AG08396 (cell line): ENCODE data around the gene KRT73.

Experiments used
- DNase-seq: peaks from one replicate; pipeline ENCODE4 v3.0.0; 2012; ENCODE audit warnings: low spot score, mixed read lengths

The KRT73 gene

DNA sequence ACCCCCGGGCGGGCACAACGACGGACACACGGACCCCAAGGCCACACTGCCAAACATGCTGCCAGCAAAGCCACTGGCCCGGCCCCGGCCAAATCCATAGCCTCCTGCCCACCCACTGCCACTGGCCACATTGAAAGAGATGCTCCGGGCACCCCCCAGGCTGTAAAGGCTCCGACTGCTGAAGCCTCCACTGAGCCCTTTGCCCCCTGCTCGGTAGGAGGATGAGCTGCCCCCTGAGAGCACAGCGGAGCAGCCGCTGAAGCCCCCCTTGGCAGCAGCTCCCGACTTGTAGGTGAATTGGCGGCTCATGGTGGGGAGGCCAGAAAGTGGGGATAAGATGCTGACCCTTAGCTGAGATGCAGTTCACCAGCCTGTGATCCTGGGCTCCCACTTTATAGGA is at the start of gene KRT73:
Gene KRT73, minus strand, starts transcription at position 344 of the 400 bp plus-strand sequence. Its CDS starts 35 bp downstream, at position 309.
- DNase-seq: no peak

DNA sequence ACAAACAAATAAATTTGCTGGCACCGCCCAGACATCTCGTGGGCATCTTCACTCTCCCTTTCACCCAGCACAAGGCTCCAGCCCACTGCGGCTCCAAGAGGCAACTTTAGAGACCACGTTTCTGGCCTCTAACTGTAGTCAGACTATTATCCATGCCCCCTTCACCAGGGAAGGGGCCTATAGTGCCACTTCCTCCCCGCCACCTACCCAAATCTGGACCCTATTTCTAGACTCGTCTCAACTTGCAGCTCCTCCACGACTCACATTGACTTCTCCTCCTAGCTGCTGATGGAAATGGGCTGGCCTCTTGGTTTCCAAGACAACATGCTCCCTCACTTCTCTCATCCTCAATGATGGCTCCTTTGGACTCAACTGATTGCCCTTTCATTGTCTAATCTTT is 49.6 kb upstream of the KRT73 start:
- no peak for DNase-seq

GRCh38 chr12:52667509-52667908 is 49.1 kb upstream of the KRT73 start:
- DNase-seq: no peak

GRCh38 chr12:52666471-52666870 is 48.1 kb upstream of the KRT73 start:
- no peak for DNase-seq

- DNase-seq: no peak
Measured at GRCh38 chr12:52663420-52663819, 45.1 kb upstream of the KRT73 start.

- DNase-seq: no peak
Measured at GRCh38 chr12:52662918-52663229, 44.5 kb upstream of the KRT73 start.

- DNase-seq: no peak
Measured at GRCh38 chr12:52662093-52662917, 43.9 kb upstream of the KRT73 start.

- no peak for DNase-seq
Measured at GRCh38 chr12:52661668-52662067, 43.3 kb upstream of the KRT73 start.

DNA sequence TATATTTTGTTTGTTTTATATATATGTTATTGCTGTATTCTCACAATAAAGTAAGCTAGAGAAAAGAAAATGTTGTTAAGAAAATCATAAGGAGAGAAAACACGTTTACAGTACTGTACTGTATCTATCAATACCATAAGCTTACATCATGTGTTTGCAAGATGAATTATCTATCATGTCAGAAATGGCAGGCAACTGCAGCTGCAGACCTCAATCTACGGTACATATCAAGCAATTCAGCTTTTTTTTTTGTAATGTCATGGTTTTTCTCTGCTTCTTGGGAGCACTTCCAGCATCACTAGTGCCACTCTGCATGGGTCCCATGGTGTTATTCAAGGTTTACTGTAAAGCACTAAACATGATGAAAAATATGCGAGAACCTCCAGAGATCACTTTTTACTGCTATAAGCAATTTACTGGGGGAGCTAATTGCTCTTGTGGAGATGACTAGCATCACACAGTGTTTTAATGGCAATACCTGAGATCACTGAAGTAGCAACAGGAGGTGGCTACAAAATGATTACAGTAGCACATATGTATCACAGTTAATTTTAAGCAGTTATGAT is 42.7 kb upstream of the KRT73 start:
- DNase-seq: no peak

DNA sequence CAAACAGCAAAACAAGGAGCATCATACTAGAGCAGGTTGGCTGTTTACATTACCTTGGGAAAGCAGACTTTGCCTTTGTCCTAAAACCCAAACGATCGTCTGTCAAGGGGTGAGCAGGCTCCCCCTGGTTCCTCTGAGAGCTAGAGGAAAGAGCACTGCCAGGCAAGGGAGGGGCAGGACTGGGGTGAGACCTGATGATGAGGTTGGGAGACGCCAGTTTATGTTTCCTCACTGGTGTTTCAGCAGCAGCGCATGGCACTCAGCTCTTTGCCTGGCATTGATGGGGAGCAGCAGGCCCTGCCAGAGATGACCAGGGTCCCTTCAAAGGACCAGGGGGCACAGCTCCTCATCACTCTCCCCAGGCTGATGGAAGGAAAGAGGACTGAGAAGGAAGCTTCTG is 41.6 kb upstream of the KRT73 start:
- no peak for DNase-seq

DNA sequence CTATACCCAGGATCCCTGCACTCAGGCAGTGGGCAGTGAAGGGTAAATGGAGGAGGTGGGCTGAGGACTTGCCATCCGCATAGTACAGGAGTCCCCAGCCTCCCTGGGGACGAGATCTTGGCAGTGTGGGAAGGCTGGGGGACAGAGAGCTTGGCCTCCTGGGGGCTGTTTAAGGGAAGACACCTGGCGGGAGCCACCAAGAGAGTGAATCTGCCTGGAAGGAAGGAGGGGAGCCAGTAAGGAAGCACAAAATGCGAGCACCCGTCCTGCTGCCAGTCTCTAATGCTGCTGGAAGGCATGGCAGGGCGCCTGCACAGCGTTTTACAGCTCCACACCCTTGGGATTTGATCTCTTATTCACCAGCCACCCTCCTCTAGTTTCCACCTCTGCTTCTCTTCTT is 41.0 kb upstream of the KRT73 start:
- DNase-seq: no peak

DNA sequence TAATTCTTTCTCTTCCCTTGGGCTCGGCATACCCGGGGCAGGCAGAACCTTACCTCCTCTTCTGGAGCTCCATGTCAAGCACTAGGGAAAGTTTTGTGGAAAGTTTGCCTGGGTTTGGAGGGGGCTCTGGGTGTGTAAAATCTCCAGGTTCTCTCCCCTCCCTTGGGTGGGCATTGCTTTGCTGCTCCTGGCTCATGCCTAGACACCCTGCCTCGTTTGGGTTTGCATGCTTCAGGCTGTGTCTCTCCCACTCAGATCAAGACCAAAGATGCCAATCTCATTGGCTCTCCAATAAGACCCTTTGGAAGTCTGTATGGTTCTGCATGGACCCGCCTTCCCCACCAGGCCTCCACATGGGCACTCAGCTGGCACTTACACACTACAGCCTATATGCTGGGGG is 39.8 kb upstream of the KRT73 start:
- DNase-seq: no peak

GRCh38 chr12:52657250-52657902 is 39.0 kb upstream of the KRT73 start:
- DNase-seq: no peak

- DNase-seq: no peak
Measured at GRCh38 chr12:52656616-52657015, 38.3 kb upstream of the KRT73 start.

DNA sequence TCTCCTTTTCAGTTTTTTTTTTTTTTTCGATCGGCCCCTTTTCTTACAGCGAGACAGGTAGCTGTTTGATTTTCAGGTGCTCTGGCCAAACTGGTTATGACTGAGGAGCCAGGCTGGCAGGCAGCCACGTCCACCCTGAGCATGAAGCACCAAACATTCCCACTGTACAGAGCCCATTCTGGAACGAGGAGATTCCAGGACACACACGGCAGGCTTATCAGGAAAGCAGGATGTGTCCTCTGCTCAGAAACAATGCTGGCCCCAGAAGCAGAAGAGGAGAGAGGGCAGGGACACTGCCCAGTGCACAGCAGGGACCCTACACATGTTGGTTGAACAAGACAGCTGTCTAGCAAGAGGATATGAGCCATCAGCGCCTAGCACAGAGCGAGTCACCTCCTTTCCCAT is 37.4 kb upstream of the KRT73 start:
- no peak for DNase-seq

DNA sequence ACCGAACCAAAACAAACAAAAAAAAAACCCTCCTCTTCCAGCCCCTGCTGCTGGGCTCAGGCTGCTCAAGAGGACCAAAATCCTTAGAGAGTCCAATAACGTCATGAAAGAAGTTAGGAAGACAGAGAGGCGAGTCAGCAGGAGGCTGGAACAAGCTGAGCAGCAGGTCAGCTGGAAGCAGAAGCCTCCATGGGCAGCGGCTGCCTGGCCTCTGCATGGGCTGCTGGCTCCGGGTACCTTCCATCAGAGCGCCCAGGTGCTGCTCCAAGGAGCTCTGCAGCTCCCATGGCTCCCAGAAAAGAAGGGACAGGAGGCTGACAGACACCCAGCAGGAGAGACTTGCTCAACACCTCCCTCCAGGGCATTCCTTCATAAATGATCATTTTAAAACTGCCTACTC is 36.9 kb upstream of the KRT73 start:
- DNase-seq: no peak

DNA sequence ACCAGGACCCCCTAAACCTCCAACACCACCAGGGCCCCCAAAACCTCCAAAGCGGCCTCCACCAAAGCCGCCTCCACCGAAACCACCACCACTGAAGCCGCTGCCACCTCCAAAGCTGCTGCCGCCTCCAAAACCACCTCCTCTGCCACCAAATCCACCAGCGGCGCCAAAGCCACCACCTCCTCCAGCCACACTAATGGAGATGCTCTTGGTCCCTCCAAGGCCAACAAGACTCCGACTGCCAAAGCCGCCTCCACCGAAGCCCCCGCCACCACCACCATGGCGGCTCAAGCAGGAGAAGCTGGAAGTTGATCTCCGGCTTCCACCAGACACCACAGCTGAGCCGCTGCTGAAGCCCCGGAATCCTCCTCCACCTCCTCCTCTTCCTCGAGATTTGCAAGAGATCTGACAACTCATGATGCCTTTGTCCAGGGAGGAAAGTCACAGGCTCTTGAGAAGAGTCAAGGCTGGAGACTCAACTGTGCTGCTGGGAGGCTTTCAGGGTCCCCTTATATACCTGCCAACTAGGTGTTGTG is 33.4 kb upstream of the KRT73 start, which contains the start of gene KRT2:
Gene KRT2, minus strand, starts transcription at position 486 of the 536 bp plus-strand sequence. Its CDS starts 69 bp downstream, at position 417.
- DNase-seq: no peak

DNA sequence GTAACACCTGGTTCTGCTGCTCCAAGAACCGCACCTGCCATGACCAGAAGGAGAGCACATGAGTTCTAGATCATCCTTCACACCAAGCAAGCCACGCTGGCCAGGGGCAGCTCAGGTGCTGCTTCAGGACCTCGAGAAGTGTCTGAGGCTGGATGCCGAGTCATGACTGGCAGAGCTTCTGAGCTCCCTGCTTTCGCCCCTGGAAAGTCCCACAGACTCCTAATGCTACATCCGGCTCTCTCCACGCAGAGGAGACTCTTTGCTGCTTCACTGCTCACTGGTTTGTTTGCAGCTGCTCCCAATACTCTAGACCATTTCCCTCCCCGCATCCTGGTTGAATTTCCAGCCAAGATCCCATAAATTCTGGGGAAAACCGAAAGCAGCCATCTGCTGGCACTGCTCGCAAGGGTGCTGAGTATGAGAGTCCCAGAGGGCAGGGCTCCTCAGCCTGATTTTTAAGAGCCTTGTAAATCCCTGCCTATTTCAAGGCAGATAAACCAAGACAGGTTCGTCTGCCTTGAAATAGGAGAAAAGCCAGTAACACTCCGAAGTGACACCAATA is 32.2 kb upstream of the KRT73 start:
- no peak for DNase-seq

- no peak for DNase-seq
Measured at GRCh38 chr12:52649066-52649465, 30.7 kb upstream of the KRT73 start.

- DNase-seq: no peak
Measured at GRCh38 chr12:52648012-52648550, 29.7 kb upstream of the KRT73 start.

- no peak for DNase-seq
Measured at GRCh38 chr12:52647601-52648000, 29.2 kb upstream of the KRT73 start.

- DNase-seq: no peak
Measured at GRCh38 chr12:52646613-52647012, 28.3 kb upstream of the KRT73 start.
